DMS 273 treated with DMSO at 0.1 percent for 48 hours (cell line): ENCODE results near the gene SMC4.

ENCODE experiments used
- DNase-seq: peaks from one replicate; lab custom pipeline; 2025; lab: John Stamatoyannopoulos, UW

The SMC4 gene

GRCh38 chr3:160478338-160478737 is 78.9 kb downstream of the SMC4 start:
- no peak for DNase-seq

- DNase-seq, result no peak
Observed at GRCh38 chr3:160479376-160479775, 79.9 kb downstream of the SMC4 start.

- DNase-seq, result no peak
Observed at GRCh38 chr3:160480931-160481330, 81.5 kb downstream of the SMC4 start.

- DNase-seq, result no peak
Observed at GRCh38 chr3:160481856-160482255, 82.4 kb downstream of the SMC4 start.

GRCh38 chr3:160482796-160483195 is 83.3 kb downstream of the SMC4 start:
- DNase-seq, result no peak
